H1 (cell line): Measurements from ENCODE around the gene TMEM120B. TPM values are rescaled to one million over a fixed set of nuclear protein-coding genes. Genes with fewer than 3 reads are reported as not detected.
A peak's percentile ranks its signal among the peaks of the same experiment; 100 is the strongest.

ENCODE experiments used
- CTCF ChIA-PET: fragments of 300-600 bp; sonication (Branson Sonifier 250); formaldehyde crosslinking; loops from one replicate; lab custom pipeline; 2021; ENCODE audit not compliant: partially characterized antibody; lab: Charles Lee
- POLR2A ChIA-PET: fragments of 300-600 bp; sonication (Branson Sonifier 250); formaldehyde crosslinking; loops from one replicate; lab custom pipeline; 2021; ENCODE audit warnings: inconsistent platforms; ENCODE audit not compliant: partially characterized antibody; lab: Charles Lee
- DNase-seq, 2 experiments: peaks; one replicate each; pipeline versions ENCODE4 v3.0.0 to v3.0.0-alpha.2; 2010 to 2022; ENCODE audit warnings: low spot score in 2 of 2, low read depth in 1 of 2, mixed read lengths in 1 of 2
- FAIRE-seq: peaks from 2 replicates; lab custom pipeline; 2011; peaks lifted over from hg19 to GRCh38; lab: Jason Lieb, UNC
- H2AFZ ChIP-seq: 2 replicates; pipeline ENCODE4 v1.8.1; 2012; ENCODE audit warnings: low read length, inconsistent platforms
- H2AK5ac ChIP-seq: 2 replicates; pipeline ENCODE4 v1.6.1; 2013; ENCODE audit warnings: low read depth, low read length
- H2BK120ac ChIP-seq: replicated peaks from 2 replicates; pipeline ENCODE3; 2013; ENCODE audit warnings: low read depth, low read length, inconsistent platforms
- H2BK12ac ChIP-seq: 2 replicates; pipeline ENCODE4 v1.6.1; 2013; ENCODE audit warnings: low read depth, low read length
- H2BK15ac ChIP-seq: 2 replicates; pipeline ENCODE4 v1.6.1; 2013; ENCODE audit warnings: low read length
- H2BK20ac ChIP-seq: 2 replicates; pipeline ENCODE4 v1.6.1; 2013; ENCODE audit warnings: low read length
- H2BK5ac ChIP-seq: 2 replicates; pipeline ENCODE4 v1.6.1; 2013; ENCODE audit warnings: low read depth, low read length
- H3K14ac ChIP-seq: 2 replicates; pipeline ENCODE4 v1.6.1; 2013; ENCODE audit warnings: inconsistent platforms; ENCODE audit not compliant: insufficient read length
- H3K18ac ChIP-seq: 2 replicates; pipeline ENCODE4 v1.6.1; 2013; ENCODE audit warnings: low read length; ENCODE audit errors: extremely low read depth
- H3K23ac ChIP-seq: 2 replicates; pipeline ENCODE4 v1.6.1; 2013; ENCODE audit warnings: inconsistent platforms; ENCODE audit not compliant: insufficient read length
- H3K23me2 ChIP-seq: 2 replicates; pipeline ENCODE4 v1.6.1; 2013; ENCODE audit warnings: low read depth, low read length
- H3K27ac ChIP-seq: 2 replicates; pipeline ENCODE4 v1.6.1; 2011; ENCODE audit warnings: low read depth, low read length, inconsistent platforms
- H3K27me3 ChIP-seq, 4 experiments: replicated peaks in 1 of 4; 1 replicate in 1 of 4; 2 replicates in 3 of 4; pipeline versions ENCODE4 v1.6.1 to v1.8.1; 2011 to 2013; ENCODE audit warnings: low read length in 3 of 4, mild to moderate bottlenecking in 3 of 4, inconsistent platforms in 2 of 4, mixed read lengths in 2 of 4, moderate library complexity in 1 of 4; ENCODE audit not compliant: control insufficient read depth in 3 of 4, insufficient read depth in 3 of 4; ENCODE audit errors: extremely low read depth in 1 of 4
- H3K36me3 ChIP-seq, 4 experiments: 2 replicates each; pipeline versions ENCODE4 v1.6.1 to v1.8.1; 2011 to 2013; ENCODE audit warnings: mild to moderate bottlenecking in 4 of 4, low read length in 3 of 4, moderate library complexity in 2 of 4, control low read depth in 1 of 4, inconsistent platforms in 1 of 4; ENCODE audit not compliant: insufficient read depth in 4 of 4, control insufficient read depth in 2 of 4
- H3K4ac ChIP-seq: replicated peaks from 2 replicates; pipeline ENCODE3; 2013; ENCODE audit warnings: low read length, low read depth, mixed read lengths, inconsistent platforms; ENCODE audit not compliant: insufficient read length
- H3K4me1 ChIP-seq, 4 experiments: replicated peaks in 1 of 4; 1 replicate in 1 of 4; 2 replicates in 3 of 4; pipeline versions ENCODE4 v1.6.1 to v1.8.1; 2011 to 2013; ENCODE audit warnings: low read length in 3 of 4, inconsistent platforms in 2 of 4, mixed read lengths in 1 of 4; ENCODE audit not compliant: insufficient read depth in 4 of 4, control insufficient read depth in 3 of 4
- H3K4me2 ChIP-seq, 2 experiments: 2 replicates each; pipeline versions ENCODE4 v1.6.1 to v1.8.1; 2011 to 2013; ENCODE audit warnings: low read depth in 2 of 2, low read length in 2 of 2, control low read depth in 1 of 2, inconsistent platforms in 1 of 2, mild to moderate bottlenecking in 1 of 2; ENCODE audit not compliant: insufficient read depth in 1 of 2
- H3K4me3 ChIP-seq, 4 experiments: fragments of 200-600, 300-600 bp in 1 of 4; sonication (generic), shearing (Covaris generic), sonication (Bioruptor Twin) in 1 of 4; 2 replicates each; pipeline versions ENCODE4 v1.5.1 to v1.8.1; 2011 to 2016; ENCODE audit warnings: low read length in 4 of 4, low read depth in 3 of 4, control low read depth in 2 of 4, inconsistent platforms in 2 of 4, mild to moderate bottlenecking in 2 of 4, mixed read lengths in 1 of 4, moderate library complexity in 1 of 4; ENCODE audit not compliant: insufficient read depth in 2 of 4; ENCODE audit errors: extremely low read depth in 1 of 4
- H3K56ac ChIP-seq: replicated peaks from 2 replicates; pipeline ENCODE3; 2013; ENCODE audit warnings: low read depth, mild to moderate bottlenecking, mixed read lengths, low read length, inconsistent platforms; ENCODE audit not compliant: insufficient read length
- H3K79me1 ChIP-seq: 2 replicates; pipeline ENCODE4 v1.6.1; 2013; ENCODE audit warnings: low read depth, low read length, control low read depth
- H3K79me2 ChIP-seq, 2 experiments: 2 replicates each; pipeline versions ENCODE4 v1.6.1 to v1.8.1; 2012 to 2013; ENCODE audit warnings: low read length in 2 of 2, mild to moderate bottlenecking in 2 of 2, inconsistent platforms in 1 of 2; ENCODE audit not compliant: insufficient read depth in 2 of 2, control insufficient read depth in 1 of 2
- H3K9ac ChIP-seq, 4 experiments: replicated peaks in 1 of 4; 1 replicate in 1 of 4; 2 replicates in 3 of 4; pipeline versions ENCODE4 v1.6.1 to v1.8.1; 2011 to 2013; ENCODE audit warnings: low read depth in 3 of 4, low read length in 3 of 4, control low read depth in 2 of 4, mild to moderate bottlenecking in 2 of 4, moderate library complexity in 2 of 4, inconsistent platforms in 1 of 4; ENCODE audit errors: extremely low read depth in 1 of 4
- H3K9me3 ChIP-seq, 2 experiments: 2 replicates each; pipeline versions ENCODE4 v1.6.1 to v1.8.1; 2012 to 2013; ENCODE audit warnings: mild to moderate bottlenecking in 2 of 2, moderate library complexity in 2 of 2, control low read depth in 1 of 2, inconsistent platforms in 1 of 2, low read depth in 1 of 2, low read length in 1 of 2, mixed read lengths in 1 of 2; ENCODE audit not compliant: insufficient read depth in 2 of 2
- H4K20me1 ChIP-seq, 2 experiments: replicated peaks in 1 of 2; 2 replicates each; pipeline versions ENCODE3 to v1.8.1; 2011 to 2013; ENCODE audit warnings: inconsistent platforms in 2 of 2, low read length in 2 of 2, mild to moderate bottlenecking in 1 of 2; ENCODE audit not compliant: insufficient read depth in 2 of 2, control insufficient read depth in 1 of 2
- H4K5ac ChIP-seq: 2 replicates; pipeline ENCODE4 v1.6.1; 2013; ENCODE audit warnings: low read length, low read depth, mixed read lengths, inconsistent platforms; ENCODE audit not compliant: insufficient read length
- H4K8ac ChIP-seq: 2 replicates; pipeline ENCODE4 v1.8.0; 2013; ENCODE audit warnings: mild to moderate bottlenecking, moderate library complexity, low read length, inconsistent platforms; ENCODE audit not compliant: insufficient read depth; ENCODE audit errors: extremely low read depth
- H4K91ac ChIP-seq: replicated peaks from 2 replicates; pipeline ENCODE3; 2013; ENCODE audit warnings: low read length, mixed read lengths, inconsistent platforms; ENCODE audit not compliant: insufficient read length
- CEBPB ChIP-seq: IDR thresholded peaks from 2 replicates; pipeline ENCODE4 v1.6.1; 2012; ENCODE audit warnings: low read depth, low read length
- CREB1 ChIP-seq: IDR thresholded peaks from 2 replicates; pipeline ENCODE4 v1.6.1; 2012; ENCODE audit warnings: inconsistent platforms
- SP1 ChIP-seq: IDR thresholded peaks from 2 replicates; pipeline ENCODE4 v1.6.1; 2011; ENCODE audit warnings: low read depth, low read length
- WGBS, 2 experiments: shearing (Covaris generic) in 1 of 2; methylation state at CpG; one replicate each; pipeline versions ENCODE4 v1.1.6 to v1.1.7; 2013 to 2015; ENCODE audit warnings: low lambda C conversion rate in 2 of 2, mixed read lengths in 2 of 2, inconsistent platforms in 1 of 2, low coverage in 1 of 2, missing lambda C conversion rate in 1 of 2; ENCODE audit not compliant: insufficient replicate concordance in 2 of 2, insufficient coverage in 1 of 2, insufficient read length in 1 of 2; ENCODE audit errors: extremely low coverage in 1 of 2, missing lambda C conversion rate in 1 of 2; 5-methylcytosine and 5-hydroxymethylcytosine counted together
- polyA plus RNA-seq, 7 experiments: library from polyadenylated mRNA; depleted of rRNA in 3 of 7; stranded (reverse) in 5 of 7; unstranded in 2 of 7; fragments of >200 nt in 5 of 7; fragments of 200-250 nt in 2 of 7; gene quantifications; 1 replicate in 5 of 7; 2 replicates in 1 of 7; 4 replicates in 1 of 7; pipeline versions ENCODE4 v1.2.1 to v1.2.3, GENCODE V29; 2011 to 2013; ENCODE audit warnings: missing spikeins in 2 of 7, mixed read lengths in 2 of 7
- total RNA-seq: library from RNA; stranded (reverse); fragmentation: NEBNext Ultra II Directional; extraction: Animal tissue kit (Norgen Biotek cat#: 25700); gene quantifications from 2 replicates; pipeline ENCODE4 v1.2.1, GENCODE V29; 2021

TMEM120B gene
- total and polyA plus RNA-seq, 2 of the 8 experiments (the other 6 are each of a cell fraction or from before 2014, with no cell fraction given): 22.0 to 29.1 TPM

GRCh38 chr12:121702944-121703343, 9.6 kb upstream of the TMEM120B start:
- Histone ChIP-seq H3K9ac (no peak overlapping the region), H3K4me2 (no peak overlapping the region), H2BK12ac (no peak overlapping the region), H2AK5ac (no peak overlapping the region), H3K27ac (no peak overlapping the region), H3K9me3 (no peaks in the 10 kb centered on the region), H3K4me1 (no peaks in the 10 kb centered on the region), H3K79me2 (no peaks in the 10 kb centered on the region), H2BK15ac (no peak overlapping the region), H3K79me1 (no peaks in the 10 kb centered on the region), H3K27me3 (no peaks in the 10 kb centered on the region), H2BK120ac (no peak overlapping the region), H3K4ac (peak overlapping the region; percentile 21), H3K23me2 (no peaks in the 10 kb centered on the region; the same call in 1 of the 2 replicates), H4K5ac (no peak overlapping the region), H4K20me1 (no peaks in the 10 kb centered on the region), H3K4me3 (no peak overlapping the region), H3K14ac (no peak overlapping the region), H4K8ac (no peak overlapping the region; the same call in 1 of the 2 replicates), H2BK5ac (no peak overlapping the region), H2BK20ac (no peak overlapping the region), H4K91ac (no peak overlapping the region), H3K18ac (no peak overlapping the region), H2AFZ (no peak overlapping the region), H3K23ac (no peak overlapping the region), H3K36me3 (no peaks in the 10 kb centered on the region), H3K56ac (no peak overlapping the region)
- POLR2A ChIA-PET: interaction anchor here (0.6 to 0.7 kb wide), 2 partner anchors 13 to 101 kb away, joined by 3 read pairs; no protein-coding TSS in a partner anchor
- TF ChIP-seq CREB1: no peak
- no peak for TF ChIP-seq CEBPB
- TF ChIP-seq SP1: no peak
- DNase-seq (no peak), FAIRE-seq (no peak)
- CTCF ChIA-PET: interaction anchor here (1.0 to 3.6 kb wide), 3 partner anchors 9 to 70 kb away, joined by 3 to 18 read pairs (median 16); partner anchors contain the start of gene TMEM120B
- 95% methylated on average over 6 of the region's 6 CpGs; no CpG with 5 or more reads in 1 of the 2 experiments for WGBS, 2 experiments
